Measurements from ENCODE around the gene TBC1D20.
A peak's percentile ranks its signal among the peaks of the same experiment; 100 is the strongest.

TBC1D20 gene

DNA sequence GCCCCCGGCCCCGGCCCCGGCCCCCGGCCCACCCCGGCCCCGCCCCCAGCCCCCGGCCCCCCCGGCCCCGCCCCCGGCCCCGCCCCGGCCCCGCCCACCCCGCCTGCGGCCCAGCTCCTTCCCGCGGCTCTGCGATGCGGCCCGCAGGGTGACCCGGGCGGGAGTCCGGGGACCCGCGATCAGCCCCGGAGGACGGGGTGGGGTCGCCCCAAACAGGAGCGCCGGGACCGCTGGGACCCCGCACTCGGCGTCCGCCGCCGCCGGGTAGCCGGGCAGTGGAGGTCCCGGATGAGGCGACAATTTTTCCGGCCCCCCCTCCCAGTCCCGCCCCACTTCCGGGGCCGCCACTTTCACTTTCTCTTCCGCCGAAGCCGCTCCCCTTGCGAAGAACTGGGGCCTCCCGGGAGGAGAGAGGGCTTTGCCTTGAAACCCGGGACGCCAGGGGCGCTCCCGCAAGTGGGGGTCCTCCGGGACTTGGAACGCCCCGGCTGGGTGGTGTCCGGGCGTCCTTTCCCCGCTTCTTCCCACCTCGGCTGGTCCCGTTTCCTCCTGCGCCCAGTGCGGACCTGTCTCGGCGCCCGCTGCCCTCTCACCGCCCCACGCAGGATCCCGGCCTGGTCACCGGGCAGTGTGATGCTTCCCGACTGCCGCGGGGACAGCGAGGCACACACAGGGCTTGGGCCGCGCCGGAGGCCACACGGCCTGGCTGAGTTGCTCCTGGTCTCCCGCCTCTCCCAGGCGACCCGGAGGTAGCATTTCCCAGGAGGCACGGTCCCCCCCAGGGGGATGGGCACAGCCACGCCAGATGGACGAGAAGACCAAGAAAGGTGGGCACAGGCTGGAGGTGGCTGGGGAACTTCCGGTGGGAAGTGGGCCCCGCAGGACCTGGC is 54.1 kb downstream of the TBC1D20 start, which contains the start of gene RBCK1:
TSS of gene RBCK1 (plus strand) at position 347 of the 890 bp plus-strand sequence. CDS start at position 806, 459 bp downstream.
- peak; percentile 49 for DNase-seq (ENCODE audit: low read depth)
- TF ChIP-seq, protein P1, sequence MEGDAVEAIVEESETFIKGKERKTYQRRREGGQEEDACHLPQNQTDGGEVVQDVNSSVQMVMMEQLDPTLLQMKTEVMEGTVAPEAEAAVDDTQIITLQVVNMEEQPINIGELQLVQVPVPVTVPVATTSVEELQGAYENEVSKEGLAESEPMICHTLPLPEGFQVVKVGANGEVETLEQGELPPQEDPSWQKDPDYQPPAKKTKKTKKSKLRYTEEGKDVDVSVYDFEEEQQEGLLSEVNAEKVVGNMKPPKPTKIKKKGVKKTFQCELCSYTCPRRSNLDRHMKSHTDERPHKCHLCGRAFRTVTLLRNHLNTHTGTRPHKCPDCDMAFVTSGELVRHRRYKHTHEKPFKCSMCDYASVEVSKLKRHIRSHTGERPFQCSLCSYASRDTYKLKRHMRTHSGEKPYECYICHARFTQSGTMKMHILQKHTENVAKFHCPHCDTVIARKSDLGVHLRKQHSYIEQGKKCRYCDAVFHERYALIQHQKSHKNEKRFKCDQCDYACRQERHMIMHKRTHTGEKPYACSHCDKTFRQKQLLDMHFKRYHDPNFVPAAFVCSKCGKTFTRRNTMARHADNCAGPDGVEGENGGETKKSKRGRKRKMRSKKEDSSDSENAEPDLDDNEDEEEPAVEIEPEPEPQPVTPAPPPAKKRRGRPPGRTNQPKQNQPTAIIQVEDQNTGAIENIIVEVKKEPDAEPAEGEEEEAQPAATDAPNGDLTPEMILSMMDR (IDR thresholded peaks at IDR 0.05; ENCODE audit: low read depth, low read length, missing control alignments) = no peak
- H3K4me3 ChIP-seq (ENCODE audit: low read depth, low read length) = peak within 1 kb of the TSS; percentile 95

DNA sequence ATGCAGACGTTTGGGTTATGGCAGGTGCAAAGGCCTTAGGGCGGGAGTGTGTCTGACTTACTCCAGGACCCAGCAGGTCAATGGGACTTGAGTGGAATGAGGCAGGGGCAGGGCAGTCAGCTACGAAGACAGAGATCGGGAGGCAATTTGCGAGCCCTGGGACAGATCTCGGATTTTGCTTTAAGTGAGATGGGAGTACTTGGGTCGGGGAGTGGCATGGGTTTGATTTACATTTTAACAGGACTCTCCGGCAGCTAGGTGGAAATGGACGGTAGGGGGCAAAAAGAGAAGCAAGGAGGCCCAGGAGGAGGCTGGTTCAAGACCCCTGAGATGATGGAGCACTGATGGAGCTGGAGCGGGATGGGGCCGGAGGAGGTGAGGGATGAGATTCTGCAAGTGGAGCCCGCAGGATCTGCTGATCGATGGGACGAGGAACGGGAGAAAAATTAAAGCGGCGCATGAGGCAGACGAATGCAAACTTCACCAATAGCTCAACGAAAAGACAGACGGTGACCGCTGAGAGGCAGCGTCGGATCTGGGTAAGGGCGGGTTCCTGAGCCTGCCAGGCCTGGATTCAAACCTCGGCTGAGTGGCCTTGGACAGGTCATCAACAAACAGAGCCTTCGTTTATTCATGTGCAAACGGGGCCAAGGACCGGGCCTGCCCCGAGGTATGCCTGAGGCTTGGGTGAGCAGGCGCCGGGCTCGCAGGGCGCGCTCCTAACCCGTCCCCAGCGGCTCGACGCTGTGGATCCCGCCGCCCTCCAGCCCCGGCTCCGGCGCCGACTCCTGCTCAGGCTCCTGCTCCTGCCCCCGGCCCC is 55.0 kb downstream of the TBC1D20 start:
- TF ChIP-seq, protein P1 (IDR thresholded peaks at IDR 0.05; ENCODE audit: low read depth, low read length, missing control alignments) = peak; percentile 53
- no peak for DNase-seq (ENCODE audit: low read depth)
- peak overlapping the region; percentile 61 for H3K4me3 ChIP-seq (ENCODE audit: low read depth, low read length)

DNA sequence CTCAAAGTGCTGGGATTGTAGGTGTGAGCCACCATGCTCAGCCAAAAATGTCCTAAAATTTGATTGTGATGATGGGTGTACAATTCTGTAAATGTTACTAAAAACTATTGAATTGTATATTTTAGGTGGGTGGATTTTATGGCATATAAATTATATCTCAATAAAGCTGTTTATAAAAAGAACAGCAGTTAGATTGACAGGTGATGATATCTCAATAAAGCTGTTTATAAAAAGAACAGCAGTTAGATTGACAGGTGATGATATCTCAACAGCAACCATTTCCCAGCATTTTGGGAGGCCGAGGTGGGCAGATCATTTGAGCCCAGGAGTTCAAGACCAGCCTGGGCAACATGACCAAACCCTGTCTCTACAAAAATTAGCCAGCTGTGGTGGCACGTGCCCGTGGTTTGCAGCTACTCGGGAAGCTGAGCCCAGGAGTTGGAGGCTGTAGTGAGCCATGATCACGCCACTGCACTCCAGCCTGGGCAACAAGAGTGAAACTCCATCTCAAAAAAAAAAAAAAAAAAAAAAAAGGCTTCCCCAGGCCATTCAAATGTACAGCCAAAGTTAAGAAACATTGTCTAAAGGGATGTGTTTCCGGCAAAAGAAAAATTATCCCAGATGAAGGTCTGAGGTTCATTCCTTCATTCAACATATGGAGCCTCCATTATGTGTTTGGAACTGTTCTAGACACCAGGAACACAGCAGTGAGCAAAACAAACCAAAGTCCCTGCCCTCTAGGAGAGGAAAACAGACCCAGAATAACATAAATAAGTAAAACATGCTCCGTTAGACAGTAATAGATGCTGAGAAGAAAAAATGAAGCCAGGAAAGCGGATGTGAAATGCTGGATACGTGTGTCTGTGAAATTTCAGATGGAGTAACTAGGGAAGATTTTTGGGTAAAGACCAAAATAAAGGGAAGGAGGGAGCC is 55.9 kb downstream of the TBC1D20 start:
- DNase-seq (ENCODE audit: low read depth) = no peak
- peak overlapping the region; percentile 61; the same call in 1 of the 2 replicates for H3K4me3 ChIP-seq (ENCODE audit: low read depth, low read length)
- TF ChIP-seq, protein P1 (IDR thresholded peaks at IDR 0.05; ENCODE audit: low read depth, low read length, missing control alignments) = no peak

DNA sequence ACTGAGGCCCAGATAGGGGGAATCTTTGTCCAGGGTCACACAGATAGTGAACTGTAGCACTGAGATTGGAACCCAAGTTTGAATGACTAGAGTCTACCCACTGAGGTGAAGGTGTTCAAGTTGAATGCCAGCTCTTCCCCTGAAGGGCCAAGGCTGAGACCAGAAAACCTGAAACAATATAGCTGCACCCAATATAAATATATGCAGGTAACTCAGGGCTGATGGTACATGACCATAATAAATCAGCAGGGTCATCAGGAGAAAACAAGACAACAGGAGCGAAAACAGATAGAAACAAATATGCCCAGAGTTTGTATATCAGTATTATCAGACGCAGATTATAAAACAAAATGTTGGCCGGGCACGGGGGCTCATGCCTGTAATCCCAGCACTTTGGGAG is 58.2 kb downstream of the TBC1D20 start:
- DNase-seq (ENCODE audit: low read depth) = no peak
- TF ChIP-seq, protein P1 (IDR thresholded peaks at IDR 0.05; ENCODE audit: low read depth, low read length, missing control alignments) = no peak
- H3K4me3 ChIP-seq (ENCODE audit: low read depth, low read length) = no peak overlapping the region

DNA sequence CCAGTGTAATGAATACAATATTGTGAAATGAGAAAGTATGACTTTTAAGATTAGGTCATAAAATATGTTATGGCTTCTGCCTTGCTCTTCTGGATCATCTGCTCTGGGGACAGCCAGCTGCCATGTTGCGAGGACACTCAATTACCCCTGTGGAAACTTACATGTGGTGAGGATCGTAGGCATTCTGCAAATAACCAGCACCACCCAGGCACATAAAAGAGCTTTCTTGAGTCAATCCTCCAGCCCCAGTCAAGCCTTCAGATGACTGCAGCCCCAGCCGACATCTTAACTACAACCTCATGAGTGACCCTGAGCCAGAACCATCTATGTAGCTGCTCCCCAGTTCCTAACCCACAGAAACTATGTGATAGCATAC is 58.8 kb downstream of the TBC1D20 start:
- TF ChIP-seq, protein P1 (IDR thresholded peaks at IDR 0.05; ENCODE audit: low read depth, low read length, missing control alignments) = no peak
- no peak overlapping the region for H3K4me3 ChIP-seq (ENCODE audit: low read depth, low read length)

DNA sequence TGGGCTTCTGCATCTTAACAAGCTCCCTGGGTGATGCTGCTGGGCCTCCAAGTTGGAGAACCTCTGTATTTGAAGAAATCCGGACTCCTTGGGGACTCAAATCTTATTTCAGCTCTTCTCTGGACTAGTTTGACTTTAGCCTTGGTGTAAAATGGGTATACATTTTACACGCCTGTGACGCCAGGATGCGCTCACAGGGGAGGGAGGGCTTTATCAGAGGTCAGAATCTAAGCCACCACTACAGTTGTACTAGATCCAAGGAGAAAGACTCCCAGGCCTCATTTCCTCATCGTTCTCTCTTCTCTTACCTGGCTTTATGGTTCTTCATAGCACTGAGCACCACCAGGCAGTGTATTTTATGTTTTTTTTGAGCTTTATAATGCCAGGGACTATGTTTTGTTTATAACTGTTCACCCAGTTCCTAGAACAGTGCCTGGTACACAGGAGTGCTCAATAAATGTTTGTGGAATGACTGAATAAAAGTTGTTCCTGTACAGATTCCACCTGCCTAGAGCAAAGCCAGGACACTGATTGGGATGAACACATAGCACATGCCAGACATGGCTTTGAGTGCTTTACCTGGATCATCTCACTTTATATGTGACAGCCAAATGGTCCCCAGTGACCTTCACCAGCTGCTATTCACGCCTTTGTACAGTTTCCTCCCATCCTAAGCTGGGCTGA is 59.3 kb downstream of the TBC1D20 start:
- DNase-seq (ENCODE audit: low read depth) = no peak
- TF ChIP-seq, protein P1 (IDR thresholded peaks at IDR 0.05; ENCODE audit: low read depth, low read length, missing control alignments) = no peak
- H3K4me3 ChIP-seq (ENCODE audit: low read depth, low read length) = no peak overlapping the region

More for the DNA sequence above, 58.8 kb downstream of the TBC1D20 start:
- DNase-seq (ENCODE audit: low read depth) = no peak
